ENCODE data around the gene PKMYT1. TPM values are rescaled to one million over a fixed set of nuclear protein-coding genes. Genes with fewer than 3 reads are reported as not detected.

Gene PKMYT1
- total RNA-seq, 4 donors from 2014 or later, result 1.6 to 1.7 TPM; not detected in 2

GRCh38 chr16:2939968-2940367, 40.3 kb downstream of the PKMYT1 start:
- Histone ChIP-seq H3K36me3 (peaks cover 0 to 98% of the 10 kb centered on the region in 2 donors), H3K27ac (no peak overlapping the region), H3K4me1 (no peaks in the 10 kb centered on the region), H3K9me3 (no peaks in the 10 kb centered on the region), H3K27me3 (no peaks in the 10 kb centered on the region), H3K4me3 (no peak overlapping the region)
- no peak for ATAC-seq
- WGBS, 2 donors (ENCODE audit: low coverage in 1 of 2), result 80 to 86% methylated on average over 2 of the region's 2 CpGs
- TF ChIP-seq CTCF (IDR thresholded peaks at IDR 0.05) (no peak), EP300 (IDR thresholded peaks at IDR 0.05) (no peak), POLR2A (IDR thresholded peaks at IDR 0.05) (no peak), POLR2AphosphoS5 (IDR thresholded peaks at IDR 0.05) (no peak)

- Histone ChIP-seq H3K36me3 (peaks cover 0 to 98% of the 10 kb centered on the region in 2 donors), H3K4me3 (no peak overlapping the region), H3K27me3 (no peaks in the 10 kb centered on the region), H3K27ac (no peak overlapping the region), H3K9me3 (no peaks in the 10 kb centered on the region), H3K4me1 (no peaks in the 10 kb centered on the region)
- no peak for TF ChIP-seq EP300 (IDR thresholded peaks at IDR 0.05)
- TF ChIP-seq POLR2A (IDR thresholded peaks at IDR 0.05), result no peak
- no peak for ATAC-seq
- 100% methylated on average over 1 of the region's 12 CpGs; no CpG with 5 or more reads in 1 of the 2 donors for WGBS, 2 donors (ENCODE audit: low coverage in 1 of 2)
These were observed 42.0 kb downstream of the PKMYT1 start for GRCh38 chr16:2938206-2938605.

- Histone ChIP-seq H3K27me3 (no peaks in the 10 kb centered on the region), H3K4me1 (no peaks in the 10 kb centered on the region), H3K27ac (no peak overlapping the region), H3K4me3 (no peak overlapping the region), H3K36me3 (peaks cover 0 to 97% of the 10 kb centered on the region in 2 donors), H3K9me3 (no peaks in the 10 kb centered on the region)
- TF ChIP-seq CTCF (IDR thresholded peaks at IDR 0.05), result no peak
- TF ChIP-seq POLR2A (IDR thresholded peaks at IDR 0.05), result no peak
- no peak for TF ChIP-seq POLR2AphosphoS5 (IDR thresholded peaks at IDR 0.05)
- TF ChIP-seq EP300 (IDR thresholded peaks at IDR 0.05), result no peak
- WGBS, 2 donors (ENCODE audit: low coverage in 1 of 2), result no CpG with 5 or more reads among the region's 24 CpGs
- no peak for ATAC-seq
These were observed 43.1 kb downstream of the PKMYT1 start for GRCh38 chr16:2937170-2937569.

GRCh38 chr16:2936436-2937011, 43.7 kb downstream of the PKMYT1 start:
- no peak overlapping the region for H3K4me3 ChIP-seq
- TF ChIP-seq CTCF (IDR thresholded peaks at IDR 0.05) (no peak), EP300 (IDR thresholded peaks at IDR 0.05) (no peak), POLR2A (IDR thresholded peaks at IDR 0.05) (no peak), POLR2AphosphoS5 (IDR thresholded peaks at IDR 0.05) (no peak)
- H3K9me3 ChIP-seq, result no peaks in the 10 kb centered on the region
- peaks cover 0 to 94% of the 10 kb centered on the region in 2 donors for H3K36me3 ChIP-seq
- no peaks in the 10 kb centered on the region for H3K27me3 ChIP-seq
- no peak for ATAC-seq
- no peak overlapping the region for H3K27ac ChIP-seq
- WGBS, 2 donors (ENCODE audit: low coverage in 1 of 2), result 80% methylated on average over 1 of the region's 22 CpGs; no CpG with 5 or more reads in 1 of the 2 donors
- no peaks in the 10 kb centered on the region for H3K4me1 ChIP-seq

GRCh38 chr16:2934450-2934849, 45.8 kb downstream of the PKMYT1 start:
- Histone ChIP-seq H3K36me3 (peaks cover 0 to 94% of the 10 kb centered on the region in 2 donors), H3K4me3 (no peak overlapping the region)
- 81 to 86% methylated on average over 5 to 12 of the region's 15 CpGs for WGBS, 2 donors (ENCODE audit: low coverage in 1 of 2)

More at GRCh38 chr16:2934450-2934849, 45.8 kb downstream of the PKMYT1 start:
- Histone ChIP-seq H3K27ac (no peak overlapping the region), H3K9me3 (no peaks in the 10 kb centered on the region), H3K4me1 (no peaks in the 10 kb centered on the region), H3K27me3 (no peaks in the 10 kb centered on the region)
- ATAC-seq, result no peak
- TF ChIP-seq EP300 (IDR thresholded peaks at IDR 0.05), result no peak
- TF ChIP-seq POLR2A (IDR thresholded peaks at IDR 0.05), result no peak
- no peak for TF ChIP-seq POLR2AphosphoS5 (IDR thresholded peaks at IDR 0.05)
- TF ChIP-seq CTCF (IDR thresholded peaks at IDR 0.05), result no peak

Measured in gastroesophageal sphincter (tissue), 4 donors.